ENCODE results near the gene NUCB2. TPM values are rescaled to one million over a fixed set of nuclear protein-coding genes. Genes with fewer than 3 reads are reported as not detected.

The NUCB2 gene
- total and polyA plus RNA-seq, 2 of the 13 experiments (the other 11 are each of a cell fraction or from before 2014, with no cell fraction given) = 54.2 to 82.4 TPM

GRCh38 chr11:17352950-17353820 is 76.6 kb downstream of the NUCB2 start (continued):
- TF ChIP-seq CSRNP1 (CRISPR knock-in tag; IDR thresholded peaks at IDR 0.05) (no peak; the same call in 1 of the 2 replicates), ZNF619 (CRISPR knock-in tag; IDR thresholded peaks at IDR 0.05) (peak; percentile 74; the same call in 1 of the 2 replicates), ADNP (CRISPR knock-in tag; IDR thresholded peaks at IDR 0.05) (no peak), NKX3-1 (CRISPR knock-in tag; IDR thresholded peaks at IDR 0.05) (no peak), PPARG (CRISPR knock-in tag; conservative IDR thresholded peaks at IDR 0.05) (no peak), THRA (CRISPR knock-in tag; IDR thresholded peaks at IDR 0.05; ENCODE audit: borderline replicate concordance) (0 out of 2 replicates have a peak, but pooled peaks have one; percentile 10), HOXA9 (CRISPR knock-in tag; IDR thresholded peaks at IDR 0.05; ENCODE audit: borderline replicate concordance) (no peak), ZNF713 (CRISPR knock-in tag; IDR thresholded peaks at IDR 0.05) (no peak), CBX2 (IDR thresholded peaks at IDR 0.05; ENCODE audit: low read depth, low read length) (no peak), CBX2 (CRISPR knock-in tag; IDR thresholded peaks at IDR 0.05; ENCODE audit: low read depth) (no peak), NPAS2 (CRISPR knock-in tag; IDR thresholded peaks at IDR 0.05; ENCODE audit: borderline replicate concordance) (no peak), AGO2 (optimal IDR thresholded peaks at IDR 0.05; ENCODE audit: low read depth, low read length) (peak; percentile 96), ZNF563 (CRISPR knock-in tag; IDR thresholded peaks at IDR 0.05) (peak; percentile 79; the same call in 1 of the 2 replicates), TOPORS (CRISPR knock-in tag; IDR thresholded peaks at IDR 0.05) (peak; percentile 62; the same call in 1 of the 2 replicates), ZNF878 (CRISPR knock-in tag; IDR thresholded peaks at IDR 0.05) (0 out of 2 replicates have a peak, but pooled peaks have one; percentile 51), NCOA2 (CRISPR knock-in tag; IDR thresholded peaks at IDR 0.05) (peak; percentile 10), MXD1 (CRISPR knock-in tag; IDR thresholded peaks at IDR 0.05) (peak; percentile 90)
